Adrenal gland (tissue), 5 donors: ENCODE results near the gene ERC1.

Experiments used
- CTCF ChIP-seq, 6 experiments: fragments of 450-650 bp in 4 of 6; fragments of 200-600 bp in 2 of 6; sonication (generic) in 1 of 6; IDR thresholded peaks; 1 replicate in 5 of 6; 2 replicates in 1 of 6; pipeline versions ENCODE4 v1.5.1 to v1.8.0; 2016 to 2021; ENCODE audit warnings: antibody characterized with exemption in 6 of 6, mild to moderate bottlenecking in 2 of 6, moderate library complexity in 1 of 6
- POLR2A ChIP-seq, 2 donors: fragments of 450-650 bp; IDR thresholded peaks; one replicate each; pipeline ENCODE4 v1.6.1; 2017; ENCODE audit warnings: antibody characterized with exemption in 2 of 2, mild to moderate bottlenecking in 2 of 2, moderate library complexity in 1 of 2
- donor health status: DM: no; HTN: no; CAD: no.

GRCh38 chr12:1195513-1195912 is 204.5 kb downstream of the ERC1 start:
- TF ChIP-seq CTCF (IDR thresholded peaks at IDR 0.05) = no peak
- no peak for TF ChIP-seq POLR2A (IDR thresholded peaks at IDR 0.05)
